HCT116 (cell line): Measurements from ENCODE around the gene GNB5.

Source experiments
- CTCF ChIP-seq, 3 experiments: fragments of 200-600 bp in 1 of 3; sonication (generic) in 1 of 3; IDR thresholded peaks in 2 of 3; conservative IDR thresholded peaks in 1 of 3; 2 replicates each; pipeline ENCODE4 v1.5.1; 2012 to 2017; ENCODE audit warnings: low read depth in 2 of 3, low read length in 2 of 3, antibody characterized with exemption in 1 of 3, borderline replicate concordance in 1 of 3, control low read depth in 1 of 3, mild to moderate bottlenecking in 1 of 3, mixed read lengths in 1 of 3, mixed run types in 1 of 3, moderate library complexity in 1 of 3; ENCODE audit not compliant: insufficient read depth in 1 of 3
- POLR2A ChIP-seq: IDR thresholded peaks from 2 replicates; pipeline ENCODE4 v1.7.0; 2011; ENCODE audit warnings: borderline replicate concordance; ENCODE audit not compliant: insufficient read depth, insufficient read length; ENCODE audit errors: extremely low read depth
- TCF7L2 ChIP-seq: IDR thresholded peaks from 2 replicates; pipeline ENCODE4 v1.7.0; 2011; ENCODE audit warnings: borderline replicate concordance, inconsistent platforms; ENCODE audit not compliant: insufficient read depth, insufficient read length; ENCODE audit errors: extremely low read depth
- YY1 ChIP-seq: IDR thresholded peaks from 2 replicates; pipeline ENCODE4 v1.6.1; 2011; ENCODE audit warnings: low read length, low read depth, moderate library complexity, mild to moderate bottlenecking; ENCODE audit not compliant: insufficient replicate concordance; ENCODE audit errors: extremely low read depth

- no peak for TF ChIP-seq TCF7L2
- no peak for TF ChIP-seq CTCF (IDR thresholded peaks at IDR 0.05 in 2 of 3, conservative IDR thresholded peaks at IDR 0.05 in 1 of 3; ENCODE audit: borderline replicate concordance in 1 of 3, insufficient read depth in 1 of 3, low read depth in 2 of 3, low read length in 2 of 3)
- no peak for TF ChIP-seq YY1
- no peak for TF ChIP-seq POLR2A
Measured at GRCh38 chr15:52100807-52101442, 90.3 kb downstream of the GNB5 start.
